ENCODE results near the gene ZNF580. TPM values are rescaled to one million over a fixed set of nuclear protein-coding genes. Genes with fewer than 3 reads are reported as not detected.

ZNF580 gene
- polyA plus RNA-seq, 3 donors, result 9.7 to 46.5 (median 10.7) TPM

- H3K9me3 ChIP-seq (replicated peaks in 1 of 2; ENCODE audit: control insufficient read depth in 1 of 2, insufficient read depth in 1 of 2, low read length in 2 of 2), result no peaks in the 10 kb centered on the region
- H4K20me1 ChIP-seq (ENCODE audit: insufficient read depth, low read length), result peaks cover 93% of the 10 kb centered on the region
- peaks cover 93 to 99% of the 10 kb centered on the region in 2 donors for H3K36me3 ChIP-seq (replicated peaks in 1 of 2; ENCODE audit: control insufficient read depth in 1 of 2, insufficient read depth in 2 of 2, low read length in 2 of 2)
- no peak overlapping the region for H3K27ac ChIP-seq (ENCODE audit: low read depth in 1 of 2, low read length in 2 of 2)
- intact Hi-C loops (cut with micrococcal nuclease), result no loop called here
- peak overlapping the region in 1 of 7 donors; percentile 8 for H3K27ac Mint-ChIP-seq
- no peak overlapping the region for H3K4me3 Mint-ChIP-seq
- no peaks in the 10 kb centered on the region for H3K27me3 Mint-ChIP-seq (ENCODE audit: low read depth in 3 of 3)
- no peak for DNase-seq
- H3K27me3 ChIP-seq (ENCODE audit: control insufficient read depth in 2 of 2, insufficient read depth in 2 of 2, low read length in 2 of 2), result no peaks in the 10 kb centered on the region
- H3K79me2 ChIP-seq (ENCODE audit: insufficient read depth, low read length), result peaks cover 31% of the 10 kb centered on the region
- peaks cover 69 to 95% of the 10 kb centered on the region in 2 donors for H3K36me3 Mint-ChIP-seq
- H3K9ac ChIP-seq (ENCODE audit: insufficient read depth, low read length, poor library complexity, severe bottlenecking), result no peak overlapping the region
- 95% methylated on average over 23 of the region's 25 CpGs for WGBS (ENCODE audit: insufficient coverage)
- no peak overlapping the region for H3K4me2 ChIP-seq (replicated peaks; ENCODE audit: extremely low read depth, low read length, poor library complexity, severe bottlenecking)
- peaks cover 2% of the 10 kb centered on the region for H3K4me1 Mint-ChIP-seq
- H3K4me1 ChIP-seq (ENCODE audit: control insufficient read depth in 1 of 2, insufficient read depth in 2 of 2, low read length in 2 of 2), result no peaks in the 10 kb centered on the region
- H3K9me3 Mint-ChIP-seq, result no peaks in the 10 kb centered on the region
- H2AFZ ChIP-seq (ENCODE audit: insufficient read depth, low read depth, low read length, poor library complexity, severe bottlenecking), result no peak overlapping the region
- TF ChIP-seq CTCF (IDR thresholded peaks at IDR 0.05), result no peak
- no peak overlapping the region for H3K4me3 ChIP-seq (replicated peaks in 1 of 3; ENCODE audit: low read depth in 2 of 3, low read length in 3 of 3)
Measured at GRCh38 chr19:55690109-55690768, 49.4 kb downstream of the ZNF580 start.

- Mint-ChIP-seq H3K27me3 (ENCODE audit: low read depth in 3 of 3) (no peaks in the 10 kb centered on the region), H3K4me3 (no peak overlapping the region), H3K27ac (peak overlapping the region in 2 of 7 donors; percentile 8 to 35), H3K9me3 (no peaks in the 10 kb centered on the region), H3K4me1 (peaks cover 2% of the 10 kb centered on the region), H3K36me3 (peaks cover 69 to 95% of the 10 kb centered on the region in 2 donors)
- H3K36me3 ChIP-seq (replicated peaks in 1 of 2; ENCODE audit: control insufficient read depth in 1 of 2, insufficient read depth in 2 of 2, low read length in 2 of 2), result peaks cover 93 to 99% of the 10 kb centered on the region in 2 donors
- H3K79me2 ChIP-seq (ENCODE audit: insufficient read depth, low read length), result peaks cover 24% of the 10 kb centered on the region
- no peak for TF ChIP-seq CTCF (IDR thresholded peaks at IDR 0.05)
- no peak overlapping the region for H3K9ac ChIP-seq (ENCODE audit: insufficient read depth, low read length, poor library complexity, severe bottlenecking)
- 98% methylated on average over 25 of the region's 31 CpGs for WGBS (ENCODE audit: insufficient coverage)
- peaks cover 92% of the 10 kb centered on the region for H4K20me1 ChIP-seq (ENCODE audit: insufficient read depth, low read length)
- DNase-seq, result no peak
- no peak overlapping the region for H3K4me3 ChIP-seq (replicated peaks in 1 of 3; ENCODE audit: low read depth in 2 of 3, low read length in 3 of 3)
- H3K4me2 ChIP-seq (replicated peaks; ENCODE audit: extremely low read depth, low read length, poor library complexity, severe bottlenecking), result no peak overlapping the region
- H3K27ac ChIP-seq (ENCODE audit: low read depth in 1 of 2, low read length in 2 of 2), result no peak overlapping the region
- intact Hi-C loops (cut with micrococcal nuclease), result no loop called here
- no peaks in the 10 kb centered on the region for H3K4me1 ChIP-seq (ENCODE audit: control insufficient read depth in 1 of 2, insufficient read depth in 2 of 2, low read length in 2 of 2)
- H2AFZ ChIP-seq (ENCODE audit: insufficient read depth, low read depth, low read length, poor library complexity, severe bottlenecking), result no peak overlapping the region
- no peaks in the 10 kb centered on the region for H3K9me3 ChIP-seq (replicated peaks in 1 of 2; ENCODE audit: control insufficient read depth in 1 of 2, insufficient read depth in 1 of 2, low read length in 2 of 2)
- no peaks in the 10 kb centered on the region for H3K27me3 ChIP-seq (ENCODE audit: control insufficient read depth in 2 of 2, insufficient read depth in 2 of 2, low read length in 2 of 2)
Measured at GRCh38 chr19:55690769-55691545, 50.2 kb downstream of the ZNF580 start.

Data from CD14-positive monocyte (primary cell).